SU-DHL-6 (cell line): ENCODE measurements around the gene DNMT1.
A peak's percentile ranks its signal among the peaks of the same experiment; 100 is the strongest.

Experiments
- H2AFZ ChIP-seq: fragments of 200-600 bp; sonication (generic); 2 replicates; pipeline ENCODE4 v1.6.1; 2014; ENCODE audit warnings: low read depth, mild to moderate bottlenecking, moderate library complexity, mixed read lengths, antibody characterized with exemption, low read length; ENCODE audit not compliant: severe bottlenecking
- H3F3A ChIP-seq: fragments of 200-600 bp; shearing (Covaris generic); 2 replicates; pipeline ENCODE4 v1.6.0; 2016; ENCODE audit warnings: antibody characterized with exemption, mild to moderate bottlenecking; ENCODE audit not compliant: insufficient read depth
- H3K27ac ChIP-seq: fragments of 200-600 bp; sonication (generic); 2 replicates; pipeline ENCODE4 v1.5.1; 2016; ENCODE audit warnings: low read depth, mild to moderate bottlenecking, low read length, moderate library complexity, mixed read lengths
- H3K27me3 ChIP-seq: fragments of 200-600 bp; sonication (generic), shearing (Covaris generic); 2 replicates; pipeline ENCODE4 v1.6.0; 2014; ENCODE audit warnings: mild to moderate bottlenecking, low read length
- H3K36me3 ChIP-seq: fragments of 200-600 bp; sonication (generic); 2 replicates; pipeline ENCODE4 v1.6.1; 2014; ENCODE audit warnings: mild to moderate bottlenecking, low read length, mixed read lengths
- H3K4me2 ChIP-seq: fragments of 300-600, 200-600 bp; shearing (Covaris generic), sonication (generic); 2 replicates; pipeline ENCODE4 v1.6.0; 2014; ENCODE audit warnings: low read length, low read depth, mild to moderate bottlenecking; ENCODE audit not compliant: poor library complexity, severe bottlenecking
- H3K4me3 ChIP-seq: fragments of 200-600 bp; sonication (generic); 2 replicates; pipeline ENCODE4 v1.5.1; 2014; ENCODE audit warnings: antibody characterized with exemption, low read length, mild to moderate bottlenecking, mixed read lengths; ENCODE audit not compliant: insufficient read depth, poor library complexity, severe bottlenecking
- H3K79me2 ChIP-seq: fragments of 200-600 bp; sonication (generic); 2 replicates; pipeline ENCODE4 v1.6.1; 2014; ENCODE audit warnings: mild to moderate bottlenecking, low read length, moderate library complexity; ENCODE audit not compliant: insufficient read depth
- H3K9ac ChIP-seq: fragments of 200-600 bp; sonication (generic); 2 replicates; pipeline ENCODE4 v1.7.0; 2014; ENCODE audit warnings: mild to moderate bottlenecking, low read length
- H3K9me2 ChIP-seq: fragments of 200-600 bp; sonication (generic); replicated peaks from 2 replicates; pipeline ENCODE4 v1.6.1; 2014; ENCODE audit warnings: low read length; ENCODE audit not compliant: insufficient read depth
- H3K9me3 ChIP-seq: fragments of 200-600 bp; sonication (generic); 2 replicates; pipeline ENCODE4 v1.6.1; 2014; ENCODE audit warnings: low read length, mixed read lengths; ENCODE audit not compliant: insufficient read depth
- H4K20me1 ChIP-seq: fragments of 200-600 bp; sonication (generic); 2 replicates; pipeline ENCODE4 v1.6.1; 2014; ENCODE audit warnings: low read depth, mild to moderate bottlenecking, antibody characterized with exemption, low read length, moderate library complexity, mixed read lengths
- CTCF ChIP-seq: fragments of 200-600 bp; sonication (generic); IDR thresholded peaks from one replicate; pipeline ENCODE4 v1.5.1; 2017; ENCODE audit warnings: antibody characterized with exemption, mild to moderate bottlenecking, low read length, moderate library complexity; ENCODE audit not compliant: insufficient read depth, poor library complexity, severe bottlenecking
- EZH2phosphoT487 ChIP-seq: fragments of 200-600 bp; sonication (generic), shearing (Covaris generic); conservative IDR thresholded peaks from 2 replicates; pipeline ENCODE4 v1.6.1; 2018; ENCODE audit warnings: mild to moderate bottlenecking, antibody characterized with exemption, low read length, moderate library complexity, mixed read lengths

DNMT1 gene

GRCh38 chr19:10230173-10230860 is 35.6 kb upstream of the DNMT1 start:
- peak overlapping the region; percentile 83 for H3K4me2 ChIP-seq
- peaks cover 68% of the 10 kb centered on the region for H3K79me2 ChIP-seq
- peaks cover 88% of the 10 kb centered on the region for H3F3A ChIP-seq
- H3K9me2 ChIP-seq: no peaks in the 10 kb centered on the region
- H3K9me3 ChIP-seq: no peaks in the 10 kb centered on the region
- peak overlapping the region; percentile 73 for H3K4me3 ChIP-seq
- no peaks in the 10 kb centered on the region; the same call in 1 of the 2 replicates for H4K20me1 ChIP-seq
- peak overlapping the region; percentile 100 for H3K9ac ChIP-seq
- TF ChIP-seq CTCF: no peak
- TF ChIP-seq EZH2phosphoT487: no peak
- no peak overlapping the region for H2AFZ ChIP-seq
- no peaks in the 10 kb centered on the region for H3K27me3 ChIP-seq
- peaks cover 11% of the 10 kb centered on the region; the same call in 1 of the 2 replicates for H3K36me3 ChIP-seq
- peak overlapping the region; percentile 100 for H3K27ac ChIP-seq

- H3K27ac ChIP-seq: peak overlapping the region; percentile 100
- peak overlapping the region; percentile 100 for H3K9ac ChIP-seq
- H3K79me2 ChIP-seq: peaks cover 82% of the 10 kb centered on the region
- H4K20me1 ChIP-seq: no peaks in the 10 kb centered on the region; the same call in 1 of the 2 replicates
- H3K36me3 ChIP-seq: peaks cover 16% of the 10 kb centered on the region; the same call in 1 of the 2 replicates
- peak overlapping the region; percentile 73 for H3K4me3 ChIP-seq
- TF ChIP-seq EZH2phosphoT487 (no peak), CTCF (peak; percentile 65)
- H3K9me2 ChIP-seq: no peaks in the 10 kb centered on the region
- peaks cover 84% of the 10 kb centered on the region for H3F3A ChIP-seq
- H3K9me3 ChIP-seq: no peaks in the 10 kb centered on the region
- H3K4me2 ChIP-seq: peak overlapping the region; percentile 83
- no peaks in the 10 kb centered on the region for H3K27me3 ChIP-seq
- H2AFZ ChIP-seq: no peak overlapping the region
Measured at GRCh38 chr19:10228920-10229319, 34.2 kb upstream of the DNMT1 start.

- peaks cover 22% of the 10 kb centered on the region; the same call in 1 of the 2 replicates for H3K36me3 ChIP-seq
- peak overlapping the region; percentile 83 for H3K4me2 ChIP-seq
- no peaks in the 10 kb centered on the region for H3K9me3 ChIP-seq
- TF ChIP-seq CTCF (no peak), EZH2phosphoT487 (no peak)
- H3K79me2 ChIP-seq: peaks cover 87% of the 10 kb centered on the region
- peaks cover 83% of the 10 kb centered on the region for H3F3A ChIP-seq
- H3K4me3 ChIP-seq: peak overlapping the region; percentile 73
- peak overlapping the region; percentile 100 for H3K9ac ChIP-seq
- no peaks in the 10 kb centered on the region for H3K27me3 ChIP-seq
- H3K9me2 ChIP-seq: no peaks in the 10 kb centered on the region
- no peak overlapping the region for H2AFZ ChIP-seq
- no peaks in the 10 kb centered on the region; the same call in 1 of the 2 replicates for H4K20me1 ChIP-seq
- H3K27ac ChIP-seq: peak overlapping the region; percentile 100
Measured at GRCh38 chr19:10228393-10228792, 33.6 kb upstream of the DNMT1 start.
